Stimulated activated CD8-positive, alpha-beta memory T cell treated with anti-CD3 and anti-CD28 coated beads, Interleukin-7, amount 100 ng/mL, for 4 hours (primary cell): ENCODE results near the gene SLC50A1.
"Not testable (repeated sequence)": the region's sequence is repeated elsewhere in the genome, so short reads cannot be mapped to it uniquely, and the experiment has no call there.

Source experiments
- DNase-seq, 2 donors: peaks; one replicate each; pipeline ENCODE4 v3.0.0-alpha.2; 2020; ENCODE audit warnings: low read depth in 2 of 2

Gene SLC50A1

GRCh38 chr1:155116113-155116764 lies 19.4 kb upstream of the SLC50A1 start:
- no peak for DNase-seq

- no peak for DNase-seq
Observed at GRCh38 chr1:155117610-155118009, 18.0 kb upstream of the SLC50A1 start.

DNA sequence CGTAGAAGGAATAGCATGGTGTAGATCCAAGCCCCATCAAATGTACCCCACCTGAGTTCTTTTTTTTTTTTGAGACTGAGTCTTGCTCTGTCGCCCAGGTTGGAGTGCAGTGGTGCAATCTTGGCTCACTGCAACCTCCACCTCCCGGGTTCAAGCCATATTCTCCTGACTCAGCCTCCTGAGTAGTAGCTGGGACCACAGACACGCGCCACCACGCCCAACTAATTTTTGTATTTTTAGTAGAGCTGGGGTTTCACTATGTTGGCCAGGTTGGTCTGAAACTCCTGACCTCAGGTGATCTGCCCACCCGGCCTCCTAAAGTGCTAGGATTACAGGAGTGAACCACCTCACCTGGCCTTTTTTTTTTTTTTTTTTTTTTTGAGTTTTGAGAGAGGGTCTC lies 17.6 kb upstream of the SLC50A1 start:
- not testable (repeated sequence) for DNase-seq

GRCh38 chr1:155120253-155120652 lies 15.4 kb upstream of the SLC50A1 start:
- DNase-seq: no peak

- DNase-seq: no peak
Observed at GRCh38 chr1:155121249-155121648, 14.4 kb upstream of the SLC50A1 start.

GRCh38 chr1:155122308-155122707 lies 13.3 kb upstream of the SLC50A1 start:
- no peak for DNase-seq

GRCh38 chr1:155123801-155124200 lies 11.9 kb upstream of the SLC50A1 start:
- no peak for DNase-seq

DNA sequence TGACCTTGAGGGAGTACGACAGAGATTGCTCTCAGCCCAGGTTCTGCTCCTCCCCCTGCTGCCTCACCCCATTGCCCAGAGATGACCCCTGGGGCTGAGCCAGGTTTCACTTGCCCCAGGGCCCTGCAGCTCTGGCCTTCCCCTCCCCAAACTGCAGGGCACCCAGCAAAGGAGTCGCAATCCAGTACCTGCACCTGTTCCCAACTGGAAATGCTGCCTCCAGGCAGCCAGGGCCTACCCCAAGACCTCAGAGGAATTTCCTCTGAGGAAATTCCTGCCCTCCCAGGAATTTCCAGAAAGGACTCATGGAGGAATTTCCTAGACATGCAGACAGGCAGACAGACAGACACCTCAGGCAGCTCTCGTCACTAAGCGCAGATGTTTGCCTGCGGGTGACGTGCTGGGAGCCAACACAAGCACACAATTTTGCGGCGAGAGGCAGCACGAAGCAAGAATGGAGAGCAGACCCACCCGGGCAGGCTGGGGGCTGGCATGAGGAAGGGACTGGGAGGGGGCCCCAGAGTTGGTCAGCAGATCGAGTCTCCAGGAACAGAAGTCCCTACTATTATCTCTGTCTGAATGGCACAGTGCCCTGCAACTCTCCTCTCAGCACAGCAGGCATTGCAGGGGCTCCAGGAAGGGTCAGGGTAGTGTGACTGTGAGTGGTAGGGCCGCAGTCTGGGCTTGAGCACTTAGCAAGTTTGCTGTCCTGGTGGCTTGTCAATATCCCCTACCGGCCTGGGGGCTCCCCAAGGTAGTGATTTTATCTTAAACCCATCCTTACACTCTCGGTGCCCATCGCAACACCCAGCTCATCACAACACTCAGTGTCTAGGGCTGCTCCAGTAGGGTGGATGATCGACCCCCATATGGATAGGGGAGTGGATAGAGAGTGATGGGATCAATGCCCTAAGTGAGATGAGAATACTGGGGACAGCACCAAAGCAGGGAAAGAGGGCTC lies 10.9 kb upstream of the SLC50A1 start:
- DNase-seq: no peak

DNA sequence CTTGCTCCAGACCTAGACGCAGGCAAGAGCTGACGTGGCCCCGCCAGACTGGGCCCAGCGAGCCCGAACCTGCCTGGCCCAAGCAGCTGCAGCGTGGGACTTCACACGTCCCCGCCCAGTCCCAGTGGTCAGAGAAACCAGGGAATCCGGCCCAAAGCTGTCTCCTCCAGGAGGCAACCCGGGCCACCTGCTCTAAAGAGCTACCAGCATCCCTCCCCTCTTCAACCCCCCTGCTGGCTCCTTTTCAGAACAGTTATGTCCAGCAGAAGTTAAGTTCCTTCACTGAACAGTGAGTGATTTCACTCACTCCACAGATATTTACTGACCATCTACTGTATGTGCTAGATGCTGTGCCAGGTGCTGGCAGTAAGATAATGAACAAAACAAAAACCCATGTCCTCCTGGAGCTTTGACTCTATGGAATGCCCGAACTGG lies 10.1 kb upstream of the SLC50A1 start:
- no peak for DNase-seq

DNA sequence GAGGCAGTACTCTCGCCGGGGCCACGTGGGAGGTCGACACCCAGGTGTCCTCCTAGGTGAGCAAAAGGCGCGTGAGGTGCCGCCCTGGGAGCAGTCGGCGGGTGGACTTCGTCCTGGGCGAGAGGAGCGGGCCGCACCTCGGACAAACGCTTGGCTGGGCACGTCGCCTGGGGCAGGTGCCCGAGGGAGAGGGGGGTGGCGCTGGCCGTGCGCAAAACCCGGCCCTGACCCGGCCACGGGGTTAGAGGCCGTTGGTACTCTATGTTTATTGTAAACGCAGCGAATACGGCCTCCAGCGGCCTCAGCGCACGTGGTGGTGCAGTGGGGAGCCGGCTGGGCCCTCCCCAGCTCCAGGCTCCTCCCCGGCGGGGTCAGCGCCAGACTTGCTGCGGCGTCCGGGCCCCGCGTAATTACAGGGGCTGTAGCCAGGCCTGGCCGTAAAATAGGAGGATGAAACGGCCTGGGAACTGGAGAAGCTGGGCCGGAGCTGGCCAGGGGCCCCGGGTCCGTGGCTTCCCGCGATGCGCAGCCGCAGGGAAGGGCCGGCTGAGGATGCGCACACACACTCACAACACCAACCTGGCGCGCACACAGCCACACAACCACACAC lies 9.6 kb upstream of the SLC50A1 start:
- no peak for DNase-seq

- DNase-seq: no peak
Observed at GRCh38 chr1:155126556-155127104, 9.0 kb upstream of the SLC50A1 start.

- DNase-seq: peak in 1 of 2 donors; percentile 38
Observed at GRCh38 chr1:155127105-155127966, 8.3 kb upstream of the SLC50A1 start, which contains the start of gene EFNA1. EFNA1 (plus strand) TSS chr1:155127876; CDS start chr1:155127978, 102 bp downstream.

DNA sequence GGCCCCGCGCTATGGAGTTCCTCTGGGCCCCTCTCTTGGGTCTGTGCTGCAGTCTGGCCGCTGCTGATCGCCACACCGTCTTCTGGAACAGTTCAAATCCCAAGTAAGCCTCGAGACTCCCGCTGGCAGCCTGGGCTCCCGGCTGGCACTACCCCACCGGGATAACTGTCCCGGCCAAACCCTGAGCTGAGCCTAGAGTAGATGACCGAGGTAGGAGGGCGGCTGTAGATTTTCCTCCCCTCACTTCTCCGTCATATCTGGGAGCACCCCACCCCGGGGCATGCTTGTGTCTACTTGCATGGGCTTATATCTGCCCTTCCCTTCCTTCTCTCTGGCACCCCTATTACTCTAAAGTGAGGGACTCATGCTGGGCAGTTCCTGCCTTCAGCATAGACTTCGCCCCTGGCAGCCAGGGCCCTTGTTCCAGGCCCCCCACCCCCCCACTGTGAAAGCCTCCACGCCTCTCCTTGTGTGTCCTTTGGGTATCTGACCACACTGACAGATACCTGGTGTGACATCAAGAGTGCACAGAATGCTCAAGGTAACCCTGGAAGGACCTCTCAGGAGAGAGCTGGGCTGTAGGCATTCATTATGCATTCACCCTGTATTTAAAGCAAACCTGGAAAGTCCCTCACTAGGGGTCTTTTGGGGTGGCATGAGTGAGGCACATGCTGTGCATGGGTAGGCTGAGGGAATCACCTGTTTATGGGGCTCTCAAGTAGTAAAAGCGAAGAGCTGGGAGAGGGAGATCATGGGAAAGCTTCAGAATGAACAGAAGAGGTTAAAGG lies 7.5 kb upstream of the SLC50A1 start:
- no peak for DNase-seq

GRCh38 chr1:155128755-155129473 lies 6.7 kb upstream of the SLC50A1 start:
- DNase-seq: no peak

GRCh38 chr1:155130272-155131006 lies 5.2 kb upstream of the SLC50A1 start:
- no peak for DNase-seq

- DNase-seq: no peak
Observed at GRCh38 chr1:155131285-155131684, 4.4 kb upstream of the SLC50A1 start.

DNA sequence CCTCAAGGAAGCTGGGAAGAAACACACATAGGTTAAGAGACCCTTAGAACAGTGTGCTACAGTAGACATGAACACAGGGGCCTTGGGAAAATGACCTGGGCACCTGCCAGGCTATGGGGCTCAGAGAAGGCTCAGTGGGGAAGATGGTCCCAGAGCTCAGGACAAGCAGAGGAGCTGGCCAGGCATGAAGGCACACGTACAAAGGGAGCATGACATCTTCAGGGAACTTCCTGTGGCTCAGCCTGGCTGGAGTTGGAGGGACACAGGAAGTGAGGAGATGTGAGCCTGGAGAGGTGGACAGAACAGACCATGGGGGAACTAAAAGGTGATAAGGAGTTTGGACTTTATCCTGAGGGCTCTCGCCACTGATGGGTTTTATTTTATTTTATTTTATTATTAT lies 3.8 kb upstream of the SLC50A1 start:
- DNase-seq: no peak

GRCh38 chr1:155133799-155134281 lies 1.8 kb upstream of the SLC50A1 start:
- DNase-seq: no peak

GRCh38 chr1:155134322-155134721 lies 1.3 kb upstream of the SLC50A1 start:
- no peak for DNase-seq
